GM12892 (cell line): Measurements from ENCODE around the gene SLCO3A1.
"Not testable (repeated sequence)": the region's sequence is repeated elsewhere in the genome, so short reads cannot be mapped to it uniquely, and the experiment has no call there.

Experiments used
- DNase-seq: peaks from one replicate; pipeline ENCODE4 v3.0.0; 2011; ENCODE audit not compliant: insufficient read length
- FAIRE-seq: peaks from 2 replicates; lab custom pipeline; 2011; peaks lifted over from hg19 to GRCh38; lab: Jason Lieb, UNC
- POLR2A ChIP-seq: IDR thresholded peaks from 2 replicates; pipeline ENCODE4 v1.6.1; 2011; ENCODE audit warnings: low read depth, low read length, control low read depth
- POLR2AphosphoS5 ChIP-seq: IDR thresholded peaks from 2 replicates; pipeline ENCODE4 v1.6.1; 2011; ENCODE audit warnings: low read depth, low read length, control low read depth
- TAF1 ChIP-seq: IDR thresholded peaks from 2 replicates; pipeline ENCODE4 v1.6.1; 2011; ENCODE audit warnings: low read depth, mild to moderate bottlenecking, control low read depth, low read length, borderline replicate concordance

The SLCO3A1 gene

GRCh38 chr15:92061511-92062195 is 208.1 kb downstream of the SLCO3A1 start:
- DNase-seq (no peak), FAIRE-seq (no peak)
- TF ChIP-seq POLR2AphosphoS5 (no peak), POLR2A (no peak), TAF1 (no peak)

DNA sequence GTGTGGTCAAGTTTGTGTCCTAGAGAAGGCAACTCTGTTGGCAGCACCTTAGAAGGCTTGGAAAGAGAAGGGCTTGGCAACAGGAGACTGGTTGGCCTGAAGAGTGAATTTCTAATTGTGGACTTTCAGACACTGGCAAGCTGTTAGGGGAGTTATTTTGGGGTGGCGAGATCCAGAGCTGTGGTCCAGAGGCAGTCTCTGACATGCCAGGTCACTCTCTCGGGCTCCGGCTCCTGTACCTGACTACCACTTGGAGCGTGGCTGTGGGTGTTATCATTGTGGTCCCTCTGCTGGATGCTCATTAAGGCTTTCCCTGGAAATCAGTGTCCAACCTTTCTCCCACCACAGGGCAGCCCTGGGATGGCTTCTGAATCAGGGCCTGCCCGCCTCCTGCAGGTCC is 209.0 kb downstream of the SLCO3A1 start:
- FAIRE-seq (no peak), DNase-seq (no peak)
- TF ChIP-seq POLR2A: no peak
- TF ChIP-seq TAF1: no peak
- TF ChIP-seq POLR2AphosphoS5: no peak

DNA sequence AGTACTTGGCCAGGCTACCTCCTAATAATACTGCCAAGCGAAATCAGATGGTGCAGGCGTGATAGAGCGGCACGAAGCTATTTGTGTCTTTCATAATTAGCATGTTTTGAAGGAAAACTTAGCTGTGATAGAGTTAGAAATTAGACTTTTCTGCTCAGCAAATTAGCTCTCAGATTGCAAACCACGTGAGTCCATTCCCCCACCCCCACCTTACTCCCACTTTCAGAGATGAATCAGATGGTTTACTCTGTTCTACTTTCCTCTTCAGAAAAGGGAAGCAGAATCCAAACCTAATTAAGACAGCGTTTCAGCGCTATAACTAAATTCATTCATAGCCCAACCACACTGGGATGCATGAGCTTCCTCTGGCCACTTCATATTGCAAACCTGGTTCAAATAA is 214.6 kb downstream of the SLCO3A1 start:
- no peak for TF ChIP-seq POLR2A
- no peak for TF ChIP-seq POLR2AphosphoS5
- no peak for TF ChIP-seq TAF1
- DNase-seq (no peak), FAIRE-seq (no peak)

GRCh38 chr15:92069308-92070250 is 216.1 kb downstream of the SLCO3A1 start:
- FAIRE-seq (no peak), DNase-seq (no peak)
- no peak for TF ChIP-seq POLR2A
- no peak for TF ChIP-seq TAF1
- no peak for TF ChIP-seq POLR2AphosphoS5

DNA sequence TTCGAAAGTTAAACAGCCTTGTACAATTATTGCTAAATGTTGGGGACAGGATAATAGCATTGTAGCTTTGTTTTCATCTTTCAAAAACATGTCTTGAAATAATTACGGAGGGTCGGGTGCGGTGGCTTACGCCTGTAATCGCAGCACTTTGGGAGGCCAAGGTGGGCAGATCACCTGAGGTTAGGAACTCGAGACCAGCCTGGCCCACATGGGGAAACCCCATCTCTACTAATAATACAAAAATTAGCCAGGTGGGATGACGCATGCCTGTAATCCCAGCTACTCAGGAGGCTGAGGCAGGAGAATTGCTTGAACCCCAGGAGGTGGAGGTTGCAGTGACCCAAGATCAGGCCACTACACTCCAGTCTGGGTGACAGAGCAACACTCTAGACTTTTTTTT is 216.7 kb downstream of the SLCO3A1 start:
- not testable (repeated sequence) for DNase-seq, FAIRE-seq

DNA sequence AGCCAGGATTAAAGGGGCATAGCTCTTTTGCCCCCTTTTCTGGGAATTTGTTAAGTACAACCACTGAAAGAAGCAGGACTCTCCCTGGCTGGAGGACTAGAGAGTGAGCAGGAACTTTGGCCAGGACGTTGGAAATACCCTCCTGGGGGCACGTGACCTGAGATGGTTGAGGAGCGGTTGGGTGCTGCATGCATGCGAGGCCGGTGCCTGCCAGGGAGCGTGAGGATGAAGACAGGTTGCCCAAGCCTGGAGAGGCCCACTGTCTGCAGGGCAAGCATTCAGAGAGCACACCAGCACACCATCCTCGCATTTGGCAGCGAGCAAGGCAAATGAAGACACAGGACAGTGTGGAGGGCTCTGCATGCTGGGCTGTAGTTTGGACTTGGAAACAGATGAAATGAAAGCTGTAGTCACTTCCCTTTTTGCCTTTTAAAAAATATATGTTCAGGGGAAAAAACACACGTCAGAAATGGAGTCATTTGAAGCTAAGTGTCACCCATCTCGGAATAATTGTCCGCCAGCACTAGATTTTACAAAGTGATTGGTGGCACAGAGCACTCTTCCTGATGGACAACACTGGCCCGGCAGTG is 217.6 kb downstream of the SLCO3A1 start:
- DNase-seq (no peak), FAIRE-seq (no peak)
- TF ChIP-seq TAF1 (no peak), POLR2AphosphoS5 (no peak)

GRCh38 chr15:92073044-92073785 is 219.7 kb downstream of the SLCO3A1 start:
- no peak for FAIRE-seq
- TF ChIP-seq POLR2A (no peak), POLR2AphosphoS5 (no peak), TAF1 (no peak)
- no peak for DNase-seq

GRCh38 chr15:92074101-92074500 is 220.6 kb downstream of the SLCO3A1 start:
- no peak for DNase-seq
- no peak for FAIRE-seq
- TF ChIP-seq POLR2AphosphoS5 (no peak), POLR2A (no peak), TAF1 (no peak)

DNA sequence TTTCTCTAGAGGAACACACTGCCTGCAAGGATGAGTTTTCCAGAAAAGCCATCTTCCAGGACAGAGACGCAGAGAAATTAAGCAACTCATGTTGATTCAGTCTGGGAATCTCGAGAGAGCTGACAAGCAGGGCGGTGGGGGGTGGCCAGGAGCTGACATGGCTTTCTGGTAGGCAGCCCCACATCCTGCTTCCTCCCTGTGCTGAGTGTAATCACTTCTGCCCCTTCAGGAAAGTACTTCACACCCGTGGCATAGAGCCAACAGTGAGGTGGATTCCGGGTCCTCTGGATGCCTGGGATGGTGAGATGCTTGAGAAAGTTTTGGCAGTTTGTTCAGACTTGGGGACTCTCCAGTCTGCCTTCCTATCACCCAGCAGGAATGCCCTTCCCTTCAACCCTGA is 221.1 kb downstream of the SLCO3A1 start:
- no peak for TF ChIP-seq TAF1
- no peak for TF ChIP-seq POLR2AphosphoS5
- no peak for TF ChIP-seq POLR2A
- no peak for DNase-seq
- FAIRE-seq: no peak

- TF ChIP-seq POLR2AphosphoS5 (no peak), POLR2A (no peak)
- DNase-seq: no peak
- no peak for FAIRE-seq
These were observed 222.3 kb downstream of the SLCO3A1 start for GRCh38 chr15:92075764-92076163.

DNA sequence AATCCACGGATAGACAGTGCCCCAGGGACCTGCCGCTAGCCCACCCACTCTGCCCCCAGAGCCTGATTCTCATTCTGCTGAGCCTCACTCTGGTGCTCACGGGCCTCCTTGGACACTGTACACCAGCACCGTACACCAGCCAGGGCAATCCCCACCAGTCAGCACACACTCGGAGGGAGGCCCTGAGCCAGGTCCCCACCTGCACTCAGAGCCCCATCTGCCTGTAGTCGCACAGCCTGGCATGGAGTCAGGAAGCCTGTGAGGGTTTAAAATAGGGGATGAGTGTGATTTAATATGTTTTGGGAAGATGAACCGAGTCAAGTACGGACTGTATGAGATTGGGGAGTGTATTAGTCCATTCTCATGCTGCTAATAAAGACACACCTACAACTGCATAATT is 223.0 kb downstream of the SLCO3A1 start:
- no peak for DNase-seq
- no peak for FAIRE-seq
- TF ChIP-seq POLR2AphosphoS5: no peak
- no peak for TF ChIP-seq TAF1
- no peak for TF ChIP-seq POLR2A
